GM11168 (cell line): Measurements from ENCODE around the gene LINGO3.

Experiments
- in situ Hi-C: fragments of 300-500 bp; cut with MboI; formaldehyde crosslinking; loops from one replicate; pipeline ENCODE4 v1.12.0; 2022; ENCODE audit warnings: low sequenced_read_pairs; ENCODE audit not compliant: unreplicated experiment

The LINGO3 gene

GRCh38 chr19:2271234-2272103, 36.5 kb downstream of the LINGO3 start:
- in situ Hi-C loops, result no loop called here

- in situ Hi-C loops, result no loop called here
These were observed 37.3 kb downstream of the LINGO3 start for GRCh38 chr19:2270423-2271233.

GRCh38 chr19:2270157-2270422, 37.9 kb downstream of the LINGO3 start:
- in situ Hi-C loops, result no loop called here

- in situ Hi-C loops, result loop anchor here (10.0 kb wide), 1 partner anchor 115 kb away; the partner anchor contains the start of gene AP3D1
These were observed 38.5 kb downstream of the LINGO3 start for GRCh38 chr19:2269244-2270156.

- in situ Hi-C loops, result loop anchor here (10.0 kb wide), 1 partner anchor 114 kb away; the partner anchor contains the start of gene AP3D1
These were observed 39.1 kb downstream of the LINGO3 start for GRCh38 chr19:2268861-2269243.

GRCh38 chr19:2268480-2268830, 39.5 kb downstream of the LINGO3 start:
- in situ Hi-C loops, result loop anchor here (10.0 kb wide), 1 partner anchor 114 kb away; the partner anchor contains the start of gene AP3D1

- in situ Hi-C loops, result loop anchor here (10.0 kb wide), 1 partner anchor 112 kb away; the partner anchor contains the start of gene AP3D1
These were observed 41.6 kb downstream of the LINGO3 start for GRCh38 chr19:2266183-2266993.

- in situ Hi-C loops, result loop anchor here (10.0 kb wide), 1 partner anchor 107 kb away; the partner anchor contains the start of gene AP3D1
These were observed 46.3 kb downstream of the LINGO3 start for GRCh38 chr19:2261438-2262172.

- in situ Hi-C loops, result loop anchor here (10.0 kb wide), 1 partner anchor 106 kb away; the partner anchor contains the start of gene AP3D1
These were observed 47.6 kb downstream of the LINGO3 start for GRCh38 chr19:2260341-2260805.

GRCh38 chr19:2259336-2259735, 48.6 kb downstream of the LINGO3 start:
- in situ Hi-C loops, result no loop called here
